GM21526 (cell line): ENCODE results near the gene MRPL58.
"Not testable (repeated sequence)": the region's sequence is repeated elsewhere in the genome, so short reads cannot be mapped to it uniquely, and the experiment has no call there.

Experiments
- ATAC-seq: cut with Tn5 transposase; IDR thresholded peaks from one replicate; pipeline ENCODE4 v1.9.1; 2021; ENCODE audit warnings: moderate library complexity; ENCODE audit not compliant: unreplicated experiment, low FRiP score

The MRPL58 gene

GRCh38 chr17:75011401-75012095 is 922 bp upstream of the MRPL58 start:
- no peak for ATAC-seq

- no peak for ATAC-seq
These were observed 449 bp upstream of the MRPL58 start for GRCh38 chr17:75012096-75012345.

GRCh38 chr17:75013092-75013559 is 656 bp downstream of the MRPL58 start:
- no peak for ATAC-seq

GRCh38 chr17:75019146-75019545 is 6.7 kb downstream of the MRPL58 start:
- ATAC-seq: no peak

- ATAC-seq: no peak
These were observed 7.2 kb downstream of the MRPL58 start for GRCh38 chr17:75019710-75020109.

- no peak for ATAC-seq
These were observed 8.1 kb downstream of the MRPL58 start for GRCh38 chr17:75020331-75021110.

- no peak for ATAC-seq
These were observed 12.4 kb downstream of the MRPL58 start for GRCh38 chr17:75024686-75025397.

GRCh38 chr17:75025398-75025734 is 12.9 kb downstream of the MRPL58 start:
- not testable (repeated sequence) for ATAC-seq

- not testable (repeated sequence) for ATAC-seq
These were observed 14.2 kb downstream of the MRPL58 start for GRCh38 chr17:75026650-75027049.

GRCh38 chr17:75030161-75030560 is 17.7 kb downstream of the MRPL58 start:
- no peak for ATAC-seq

- ATAC-seq: no peak
These were observed 19.7 kb downstream of the MRPL58 start for GRCh38 chr17:75031972-75032719.

GRCh38 chr17:75032720-75033280 is 20.3 kb downstream of the MRPL58 start:
- ATAC-seq: no peak

- ATAC-seq: peak; percentile 45
These were observed 21.1 kb downstream of the MRPL58 start for GRCh38 chr17:75033346-75034235.

GRCh38 chr17:75034236-75034908 is 21.9 kb downstream of the MRPL58 start:
- peak; percentile 38 for ATAC-seq

GRCh38 chr17:75036643-75037268 is 24.3 kb downstream of the MRPL58 start:
- ATAC-seq: no peak

- ATAC-seq: no peak
These were observed 26.8 kb downstream of the MRPL58 start for GRCh38 chr17:75039238-75039637.

GRCh38 chr17:75041656-75042280 is 29.3 kb downstream of the MRPL58 start:
- no peak for ATAC-seq

GRCh38 chr17:75043789-75044188 is 31.3 kb downstream of the MRPL58 start:
- ATAC-seq: not testable (repeated sequence)
